K562 (cell line): ENCODE measurements around the gene ZFYVE28. TPM values are rescaled to one million over a fixed set of nuclear protein-coding genes. Genes with fewer than 3 reads are reported as not detected.

Experiments used
- ARNT ChIP-seq, 2 experiments: fragments of 450-650 bp; IDR thresholded peaks; 2 replicates each; pipeline ENCODE4 v1.6.1; 2016; ENCODE audit warnings: mild to moderate bottlenecking in 1 of 2
- ATF1 ChIP-seq, 2 experiments: fragments of 450-650 bp in 1 of 2; IDR thresholded peaks; 2 replicates each; pipeline ENCODE4 v1.6.1; 2016; ENCODE audit warnings: missing compliant biosample characterization in 1 of 2, missing genetic modification characterization in 1 of 2
- BACH1 ChIP-seq: fragments of 200-800 bp; sonication (Bioruptor generic); IDR thresholded peaks from 2 replicates; pipeline ENCODE4 v1.6.1; 2016; ENCODE audit warnings: missing genetic modification characterization, missing compliant biosample characterization
- ELF2 ChIP-seq: fragments of 250-450 bp; sonication (Bioruptor Pico); IDR thresholded peaks from 2 replicates; pipeline ENCODE4 v1.5.0; 2021; ENCODE audit warnings: mild to moderate bottlenecking
- HCFC1 ChIP-seq: IDR thresholded peaks from 2 replicates; pipeline ENCODE4 v1.6.1; 2012; ENCODE audit warnings: low read depth, low read length, improper control_type of control experiment
- HDAC1 ChIP-seq, 2 experiments: fragments of 450-650 bp; IDR thresholded peaks; 2 replicates each; pipeline ENCODE4 v1.6.1; 2016 to 2017; ENCODE audit warnings: inconsistent platforms in 1 of 2, mild to moderate bottlenecking in 1 of 2, moderate library complexity in 1 of 2
- KLF1 ChIP-seq: fragments of 450-650 bp; IDR thresholded peaks from 2 replicates; pipeline ENCODE4 v1.6.1; 2016; ENCODE audit warnings: missing genetic modification characterization, missing compliant biosample characterization
- KLF10 ChIP-seq: fragments of 250-450 bp; sonication (Bioruptor Pico); IDR thresholded peaks from 2 replicates; pipeline ENCODE4 v1.6.1; 2021; ENCODE audit warnings: matching md5 sums
- MXI1 ChIP-seq: IDR thresholded peaks from 2 replicates; pipeline ENCODE4 v1.6.1; 2011; ENCODE audit warnings: low read depth, mild to moderate bottlenecking, improper control_type of control experiment, low read length
- NCOA4 ChIP-seq: fragments of 450-650 bp; IDR thresholded peaks from 2 replicates; pipeline ENCODE4 v1.6.1; 2018; ENCODE audit warnings: mild to moderate bottlenecking; ENCODE audit not compliant: partially characterized antibody
- NCOR1 ChIP-seq: fragments of 450-650 bp; IDR thresholded peaks from 2 replicates; pipeline ENCODE4 v1.6.1; 2016; ENCODE audit warnings: mild to moderate bottlenecking, moderate library complexity
- NRF1 ChIP-seq, 2 experiments: fragments of 450-650 bp; IDR thresholded peaks in 1 of 2; conservative IDR thresholded peaks in 1 of 2; 2 replicates each; pipeline ENCODE4 v1.6.1; 2014; ENCODE audit warnings: mild to moderate bottlenecking in 2 of 2
- POLR2H ChIP-seq: IDR thresholded peaks from 2 replicates; pipeline ENCODE4 v1.6.1; 2016; ENCODE audit warnings: missing genetic modification characterization, low read depth, mild to moderate bottlenecking, control low read depth, missing compliant biosample characterization, moderate library complexity
- RFX7 ChIP-seq: fragments of 250-450 bp; sonication (Bioruptor Pico); IDR thresholded peaks from 2 replicates; pipeline ENCODE4 v1.5.1; 2021; ENCODE audit warnings: mild to moderate bottlenecking
- RUNX1 ChIP-seq: sonication (generic); IDR thresholded peaks from 2 replicates; pipeline ENCODE4 v1.6.1; 2016; ENCODE audit warnings: antibody characterized with exemption, low read depth
- SRSF9 ChIP-seq: fragments of 200-400 bp; formaldehyde crosslinking; IDR thresholded peaks from 2 replicates; pipeline ENCODE4 v1.6.1; 2017; ENCODE audit warnings: low read depth, low read length, borderline replicate concordance
- STAT5A ChIP-seq: IDR thresholded peaks from 2 replicates; pipeline ENCODE4 v1.6.1; 2012; ENCODE audit warnings: low read length, inconsistent platforms, borderline replicate concordance
- TCF3 ChIP-seq: sonication (generic); formaldehyde crosslinking; IDR thresholded peaks from 2 replicates; pipeline ENCODE4 v1.4.0; 2020; ENCODE audit warnings: mild to moderate bottlenecking, missing genetic modification reagents
- TFAM ChIP-seq: fragments of 250-450 bp; sonication (Bioruptor Pico); conservative IDR thresholded peaks from 2 replicates; pipeline ENCODE4 v1.5.0; 2021; ENCODE audit warnings: mild to moderate bottlenecking, moderate library complexity
- ZFP36 ChIP-seq: fragments of 150-350 bp; IDR thresholded peaks from 2 replicates; pipeline ENCODE4 v1.6.1; 2018; ENCODE audit warnings: low read length, low read depth; ENCODE audit not compliant: partially characterized antibody
- ZFX ChIP-seq: sonication (generic); formaldehyde crosslinking; IDR thresholded peaks from 2 replicates; pipeline ENCODE4 v1.8.0; 2022; ENCODE audit warnings: mild to moderate bottlenecking, missing genetic modification reagents, moderate library complexity
- ZNF134 ChIP-seq: fragments of 250-450 bp; sonication (Bioruptor Pico); conservative IDR thresholded peaks from 2 replicates; pipeline ENCODE4 v1.4.0; 2020
- ZNF212 ChIP-seq: fragments of 450-650 bp; formaldehyde crosslinking; IDR thresholded peaks from 2 replicates; pipeline ENCODE4 v1.4.0; 2020; ENCODE audit warnings: mild to moderate bottlenecking
- ZNF274 ChIP-seq: IDR thresholded peaks from 2 replicates; pipeline ENCODE4 v1.6.1; 2011; ENCODE audit warnings: low read depth, mild to moderate bottlenecking, low read length, moderate library complexity, borderline replicate concordance
- ZNF41 ChIP-seq: fragments of 250-450 bp; sonication (Bioruptor Pico); conservative IDR thresholded peaks from 2 replicates; pipeline ENCODE4 v1.4.0; 2020; ENCODE audit warnings: mild to moderate bottlenecking
- ZNF436 ChIP-seq: fragments of 250-450, 450-650 bp; sonication (Bioruptor Pico); formaldehyde crosslinking; IDR thresholded peaks from 2 replicates; pipeline ENCODE4 v1.7.0; 2020; ENCODE audit warnings: mild to moderate bottlenecking
- ZNF668 ChIP-seq: fragments of 250-450 bp; sonication (Bioruptor Pico); IDR thresholded peaks from 2 replicates; pipeline ENCODE4 v1.8.0; 2022; ENCODE audit warnings: mild to moderate bottlenecking, inconsistent platforms
- ZNF79 ChIP-seq: fragments of 250-450 bp; sonication (Bioruptor Pico); IDR thresholded peaks from 2 replicates; pipeline ENCODE4 v1.4.0; 2020; ENCODE audit warnings: low read depth, mild to moderate bottlenecking, moderate library complexity
- polyA plus RNA-seq, 8 experiments: library from polyadenylated mRNA; depleted of rRNA in 4 of 8; stranded (reverse) in 5 of 8; unstranded in 3 of 8; fragments of >200 nt; fragmentation: Nextera tagmentation in 2 of 8; fragmentation: Illumina TruSeq in 1 of 8; extraction: Ambion mirVana in 2 of 8; extraction: Trizol in 1 of 8; gene quantifications; 2 replicates each; pipeline versions ENCODE4 v1.2.1 to v1.2.3, GENCODE V29; 2011 to 2014; ENCODE audit warnings: inconsistent platforms in 1 of 8, missing spikeins in 1 of 8
- total RNA-seq, 7 experiments: library from RNA; depleted of rRNA in 6 of 7; stranded (reverse); fragments of >200 nt in 6 of 7; fragmentation: Illumina TruSeq in 2 of 7; extraction: Trizol in 2 of 7; gene quantifications; 2 replicates each; pipeline versions ENCODE4 v1.2.1 to v1.2.3, GENCODE V29; 2011 to 2021; ENCODE audit warnings: low replicate concordance in 1 of 7
- TF ChIP-seq, protein P1 (sequence below): sonication (generic); formaldehyde crosslinking; IDR thresholded peaks from 2 replicates; pipeline ENCODE4 v1.8.1; 2022; ENCODE audit warnings: missing genetic modification reagents
- TF ChIP-seq, protein P2 (sequence below): fragments of 250-450 bp; sonication (Bioruptor Pico); IDR thresholded peaks from 2 replicates; pipeline ENCODE4 v1.8.0; 2021; ENCODE audit warnings: mild to moderate bottlenecking, moderate library complexity

Gene ZFYVE28
- total and polyA plus RNA-seq, 9 of the 15 experiments (the other 6 are each of a cell fraction or from before 2014, with no cell fraction given), result 1.3 to 24.8 (median 8.9) TPM

DNA sequence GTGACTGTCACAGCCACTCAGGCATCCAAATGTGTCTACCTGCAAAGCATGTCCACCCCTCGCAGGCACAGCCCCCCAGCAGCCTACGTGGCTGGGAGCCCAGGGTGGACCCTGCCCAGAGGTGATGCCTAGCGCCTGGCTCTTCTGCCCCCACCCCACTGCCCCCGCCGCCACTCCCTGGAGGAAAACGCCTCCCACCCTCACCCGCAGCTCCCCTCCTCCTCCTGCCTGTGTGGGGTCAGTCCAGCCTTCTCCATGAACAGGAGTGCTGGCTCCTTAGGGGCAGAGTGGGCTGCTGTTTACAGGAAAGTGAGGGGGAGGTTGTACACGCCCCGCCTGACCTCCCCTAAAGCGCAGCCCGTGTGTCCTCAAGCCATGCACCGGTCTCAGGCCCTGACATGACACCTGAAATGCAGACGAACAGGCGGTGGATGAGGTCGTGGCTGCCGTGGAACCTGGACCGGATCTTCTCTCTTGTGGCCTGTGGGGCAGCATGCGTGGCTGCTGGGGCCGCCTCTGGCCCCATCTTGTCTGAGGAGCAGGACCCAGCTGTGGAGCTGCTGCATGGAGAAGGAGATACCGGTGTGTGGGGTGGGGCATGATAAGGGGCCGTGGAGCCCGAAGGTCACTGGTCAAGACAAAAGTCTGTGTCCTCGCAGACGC is 144.7 kb downstream of the ZFYVE28 start (continued):
- TF ChIP-seq, protein P1, sequence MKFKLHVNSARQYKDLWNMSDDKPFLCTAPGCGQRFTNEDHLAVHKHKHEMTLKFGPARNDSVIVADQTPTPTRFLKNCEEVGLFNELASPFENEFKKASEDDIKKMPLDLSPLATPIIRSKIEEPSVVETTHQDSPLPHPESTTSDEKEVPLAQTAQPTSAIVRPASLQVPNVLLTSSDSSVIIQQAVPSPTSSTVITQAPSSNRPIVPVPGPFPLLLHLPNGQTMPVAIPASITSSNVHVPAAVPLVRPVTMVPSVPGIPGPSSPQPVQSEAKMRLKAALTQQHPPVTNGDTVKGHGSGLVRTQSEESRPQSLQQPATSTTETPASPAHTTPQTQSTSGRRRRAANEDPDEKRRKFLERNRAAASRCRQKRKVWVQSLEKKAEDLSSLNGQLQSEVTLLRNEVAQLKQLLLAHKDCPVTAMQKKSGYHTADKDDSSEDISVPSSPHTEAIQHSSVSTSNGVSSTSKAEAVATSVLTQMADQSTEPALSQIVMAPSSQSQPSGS (CRISPR knock-in tag), result no peak
- TF ChIP-seq ATF1 (CRISPR knock-in tag; IDR thresholded peaks at IDR 0.05) (no peak), ATF1 (tag; IDR thresholded peaks at IDR 0.05) (no peak), RFX7 (CRISPR knock-in tag) (no peak), NRF1 (conservative IDR thresholded peaks at IDR 0.05 in 1 of 2, IDR thresholded peaks at IDR 0.05 in 1 of 2) (no peak), MXI1 (no peak), HDAC1 (IDR thresholded peaks at IDR 0.05) (peak in 1 of 2 experiments; percentile 66; a peak in 2 of 4 replicates), KLF1 (tag) (no peak), ZNF668 (CRISPR knock-in tag) (no peak), ZFP36 (no peak), ZNF274 (no peak), HCFC1 (no peak), BACH1 (tag) (no peak), SRSF9 (no peak), NCOA4 (no peak), ELF2 (CRISPR knock-in tag) (no peak), TFAM (CRISPR knock-in tag) (no peak), ZNF212 (no peak), ARNT (IDR thresholded peaks at IDR 0.05) (no peak), NCOR1 (peak; percentile 86), ZNF436 (CRISPR knock-in tag) (no peak), STAT5A (peak; percentile 32; the same call in 1 of the 2 replicates), ZFX (CRISPR knock-in tag) (no peak), ZNF79 (CRISPR knock-in tag) (no peak), TCF3 (peak; percentile 87), ZNF134 (no peak), RUNX1 (no peak), KLF10 (CRISPR knock-in tag) (no peak), POLR2H (tag) (no peak), ZNF41 (CRISPR knock-in tag) (no peak)
- TF ChIP-seq, protein P2, sequence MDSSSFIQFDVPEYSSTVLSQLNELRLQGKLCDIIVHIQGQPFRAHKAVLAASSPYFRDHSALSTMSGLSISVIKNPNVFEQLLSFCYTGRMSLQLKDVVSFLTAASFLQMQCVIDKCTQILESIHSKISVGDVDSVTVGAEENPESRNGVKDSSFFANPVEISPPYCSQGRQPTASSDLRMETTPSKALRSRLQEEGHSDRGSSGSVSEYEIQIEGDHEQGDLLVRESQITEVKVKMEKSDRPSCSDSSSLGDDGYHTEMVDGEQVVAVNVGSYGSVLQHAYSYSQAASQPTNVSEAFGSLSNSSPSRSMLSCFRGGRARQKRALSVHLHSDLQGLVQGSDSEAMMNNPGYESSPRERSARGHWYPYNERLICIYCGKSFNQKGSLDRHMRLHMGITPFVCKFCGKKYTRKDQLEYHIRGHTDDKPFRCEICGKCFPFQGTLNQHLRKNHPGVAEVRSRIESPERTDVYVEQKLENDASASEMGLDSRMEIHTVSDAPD (CRISPR knock-in tag), result no peak
